ENCODE results near the gene TMEM267.

DNA sequence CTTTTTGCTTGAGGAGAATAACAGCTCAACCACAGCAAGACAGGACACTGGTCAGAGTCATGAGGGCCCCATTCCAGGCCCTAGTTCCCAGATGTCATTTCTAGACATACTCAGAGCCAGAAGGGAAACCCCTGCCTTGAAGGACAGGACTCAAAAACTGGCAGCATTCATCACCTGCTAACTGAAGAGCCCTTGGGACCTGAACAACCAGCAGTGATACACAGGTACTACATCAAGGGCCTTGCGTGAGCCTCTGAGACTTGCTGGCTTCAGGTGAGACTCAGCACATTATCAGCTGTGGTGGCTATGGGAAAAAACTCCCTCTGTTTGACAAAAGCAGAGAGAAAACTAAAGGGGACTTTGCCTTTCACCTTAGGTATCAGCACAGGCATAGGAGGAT, 22.6 kb downstream of the TMEM267 start:
- no peak for TF ChIP-seq POLR2A (IDR thresholded peaks at IDR 0.05)
- TF ChIP-seq, protein P1, sequence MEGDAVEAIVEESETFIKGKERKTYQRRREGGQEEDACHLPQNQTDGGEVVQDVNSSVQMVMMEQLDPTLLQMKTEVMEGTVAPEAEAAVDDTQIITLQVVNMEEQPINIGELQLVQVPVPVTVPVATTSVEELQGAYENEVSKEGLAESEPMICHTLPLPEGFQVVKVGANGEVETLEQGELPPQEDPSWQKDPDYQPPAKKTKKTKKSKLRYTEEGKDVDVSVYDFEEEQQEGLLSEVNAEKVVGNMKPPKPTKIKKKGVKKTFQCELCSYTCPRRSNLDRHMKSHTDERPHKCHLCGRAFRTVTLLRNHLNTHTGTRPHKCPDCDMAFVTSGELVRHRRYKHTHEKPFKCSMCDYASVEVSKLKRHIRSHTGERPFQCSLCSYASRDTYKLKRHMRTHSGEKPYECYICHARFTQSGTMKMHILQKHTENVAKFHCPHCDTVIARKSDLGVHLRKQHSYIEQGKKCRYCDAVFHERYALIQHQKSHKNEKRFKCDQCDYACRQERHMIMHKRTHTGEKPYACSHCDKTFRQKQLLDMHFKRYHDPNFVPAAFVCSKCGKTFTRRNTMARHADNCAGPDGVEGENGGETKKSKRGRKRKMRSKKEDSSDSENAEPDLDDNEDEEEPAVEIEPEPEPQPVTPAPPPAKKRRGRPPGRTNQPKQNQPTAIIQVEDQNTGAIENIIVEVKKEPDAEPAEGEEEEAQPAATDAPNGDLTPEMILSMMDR (IDR thresholded peaks at IDR 0.05): no peak

Measured in ovary (tissue), 3 donors.